Stomach (tissue), 4 donors: ENCODE measurements around the gene SNX21.

Experiments used
- CTCF ChIP-seq, 7 experiments: fragments of 450-650 bp in 4 of 7; fragments of 200-600 bp in 3 of 7; sonication (generic) in 3 of 7; IDR thresholded peaks; one replicate each; pipeline ENCODE4 v1.5.1; 2016 to 2019; ENCODE audit warnings: antibody characterized with exemption in 7 of 7, control low read depth in 2 of 7, mild to moderate bottlenecking in 1 of 7
- POLR2A ChIP-seq, 4 donors: fragments of 450-650 bp; IDR thresholded peaks; one replicate each; pipeline ENCODE4 v1.6.1; 2016; ENCODE audit warnings: antibody characterized with exemption in 4 of 4, control low read depth in 2 of 4, mild to moderate bottlenecking in 1 of 4, moderate library complexity in 1 of 4
- POLR2AphosphoS5 ChIP-seq, 3 donors: sonication (generic); formaldehyde crosslinking; IDR thresholded peaks; one replicate each; pipeline ENCODE4 v1.6.1; 2016; ENCODE audit warnings: antibody characterized with exemption in 3 of 3

GRCh38 chr20:45827712-45828111 lies 5.9 kb upstream of the SNX21 start:
- no peak for TF ChIP-seq CTCF (IDR thresholded peaks at IDR 0.05)
- TF ChIP-seq POLR2A (IDR thresholded peaks at IDR 0.05): no peak
- no peak for TF ChIP-seq POLR2AphosphoS5 (IDR thresholded peaks at IDR 0.05)
